AG10803 (cell line): Measurements from ENCODE around the gene ADCY4.
A peak's percentile ranks its signal among the peaks of the same experiment; 100 is the strongest.

Experiments used
- DNase-seq: peaks from one replicate; pipeline ENCODE4 v3.0.0; 2010; ENCODE audit warnings: low read depth
- H3K4me3 ChIP-seq: 2 replicates; pipeline ENCODE4 v1.5.1; 2011; ENCODE audit warnings: mild to moderate bottlenecking, low read length, control low read depth
- CTCF ChIP-seq: conservative IDR thresholded peaks from 2 replicates; pipeline ENCODE4 v1.5.1; 2011; ENCODE audit warnings: mild to moderate bottlenecking, low read length, control low read depth, inconsistent platforms

The ADCY4 gene

DNA sequence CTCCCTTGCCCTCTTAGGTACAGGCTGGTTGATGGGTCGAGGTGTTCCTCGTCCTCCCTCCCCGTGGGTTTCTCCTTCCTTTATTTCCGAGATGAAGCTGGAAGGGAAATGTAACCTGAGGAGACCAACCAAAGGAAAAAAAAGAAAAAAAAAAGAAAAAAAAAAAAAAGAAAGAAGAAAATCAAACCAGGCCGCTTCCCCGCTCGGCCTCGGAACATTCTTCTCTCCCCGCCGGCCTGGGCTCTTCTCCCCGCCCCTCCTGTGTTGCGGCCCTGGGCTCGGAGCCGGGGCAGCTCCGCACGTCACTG, 31.5 kb upstream of the ADCY4 start:
- TF ChIP-seq CTCF = no peak
- H3K4me3 ChIP-seq = peak overlapping the region; percentile 60
- DNase-seq = no peak

GRCh38 chr14:24365600-24366412, 30.9 kb upstream of the ADCY4 start:
- TF ChIP-seq CTCF = peak; percentile 83
- peak overlapping the region; percentile 60 for H3K4me3 ChIP-seq
- peak; percentile 96 for DNase-seq

- no peak overlapping the region for H3K4me3 ChIP-seq
- DNase-seq = peak; percentile 22
- TF ChIP-seq CTCF = no peak
Measured at GRCh38 chr14:24364841-24365240, 30.0 kb upstream of the ADCY4 start.

DNA sequence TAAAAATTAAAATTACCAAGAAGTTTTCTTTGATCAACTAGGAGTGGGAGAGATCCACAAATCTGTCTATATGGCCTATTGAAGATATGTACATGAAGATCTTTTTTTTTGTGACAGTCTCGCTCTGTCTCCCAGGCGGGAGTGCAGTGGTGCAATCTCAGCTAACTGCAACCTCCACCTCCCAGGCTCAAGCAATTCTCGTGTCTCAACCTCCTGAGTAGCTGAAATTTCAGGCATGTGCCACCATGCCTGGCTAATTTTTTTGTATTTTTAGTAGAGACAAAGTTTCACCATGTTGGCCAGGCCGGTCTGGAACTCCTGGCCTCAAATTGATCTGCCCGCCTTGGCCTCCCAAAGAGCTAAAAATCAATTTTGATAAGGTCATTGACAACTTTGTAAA, 28.5 kb upstream of the ADCY4 start:
- no peak for TF ChIP-seq CTCF
- no peak overlapping the region for H3K4me3 ChIP-seq
- DNase-seq = no peak

DNA sequence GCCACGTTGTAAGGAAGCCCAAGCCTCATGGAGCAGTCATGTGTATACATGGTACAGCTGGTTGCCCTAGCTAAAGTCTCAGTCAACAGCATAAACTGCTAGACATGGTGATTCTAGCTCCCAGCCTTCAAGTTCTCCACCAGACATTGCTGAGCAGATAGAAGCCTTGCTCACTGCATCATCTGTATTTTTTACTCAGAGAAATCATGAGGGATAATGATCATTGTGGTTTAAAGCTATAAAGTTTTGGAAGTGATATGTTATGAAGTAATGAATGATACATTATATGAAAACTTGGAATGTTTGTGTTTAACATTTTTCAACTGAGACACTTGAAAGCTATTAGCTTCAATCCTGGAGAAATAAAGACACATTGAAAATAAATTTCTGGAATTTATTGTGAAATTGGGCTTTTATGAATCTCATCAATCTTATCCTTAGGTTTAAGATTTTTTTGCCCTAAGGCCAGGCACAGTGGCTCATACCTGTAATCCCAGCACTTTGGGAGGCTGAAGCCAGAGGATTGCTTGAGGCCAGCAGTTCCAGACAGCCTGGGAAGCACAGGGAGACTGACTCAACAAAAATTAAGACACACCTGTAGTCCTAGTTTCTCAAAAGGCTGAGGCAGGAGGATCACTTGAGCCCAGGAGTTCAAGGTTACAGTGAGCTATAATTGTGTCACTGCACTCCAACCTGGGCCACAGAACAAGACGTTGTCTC, 27.5 kb upstream of the ADCY4 start:
- DNase-seq = peak; percentile 82
- TF ChIP-seq CTCF = no peak

GRCh38 chr14:24361326-24361725, 26.5 kb upstream of the ADCY4 start:
- no peak for DNase-seq
- TF ChIP-seq CTCF = no peak
- H3K4me3 ChIP-seq = no peak overlapping the region

More for the DNA sequence above, 27.5 kb upstream of the ADCY4 start:
- H3K4me3 ChIP-seq = no peak overlapping the region

DNA sequence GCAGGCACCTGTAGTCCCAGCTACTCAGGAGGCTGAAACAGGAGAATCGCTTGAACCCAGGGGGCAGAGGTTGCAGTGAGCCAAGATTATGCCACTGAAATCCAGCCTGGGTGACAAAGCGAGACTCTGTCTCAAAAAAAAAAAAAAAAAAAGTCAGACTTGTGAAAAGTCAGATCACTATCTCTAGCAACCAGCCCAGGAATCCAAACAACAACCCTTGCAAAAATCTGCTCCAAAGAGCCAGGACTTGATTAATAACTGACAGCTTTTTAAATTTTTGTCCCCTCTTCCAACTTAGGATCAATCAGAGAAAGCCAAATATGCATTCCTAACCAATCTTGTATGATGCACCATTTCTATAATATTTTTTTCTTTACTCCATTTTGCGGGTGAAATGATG, 25.4 kb upstream of the ADCY4 start:
- TF ChIP-seq CTCF = no peak
- DNase-seq = no peak

More for the DNA sequence above, 25.4 kb upstream of the ADCY4 start:
- no peak overlapping the region for H3K4me3 ChIP-seq
